GM21528 (cell line): ENCODE data around the gene FCAMR.

Experiments used
- ATAC-seq: cut with Tn5 transposase; IDR thresholded peaks from one replicate; pipeline ENCODE4 v1.9.1; 2021; ENCODE audit warnings: mild to moderate bottlenecking, moderate library complexity; ENCODE audit not compliant: unreplicated experiment, low FRiP score

Gene FCAMR

DNA sequence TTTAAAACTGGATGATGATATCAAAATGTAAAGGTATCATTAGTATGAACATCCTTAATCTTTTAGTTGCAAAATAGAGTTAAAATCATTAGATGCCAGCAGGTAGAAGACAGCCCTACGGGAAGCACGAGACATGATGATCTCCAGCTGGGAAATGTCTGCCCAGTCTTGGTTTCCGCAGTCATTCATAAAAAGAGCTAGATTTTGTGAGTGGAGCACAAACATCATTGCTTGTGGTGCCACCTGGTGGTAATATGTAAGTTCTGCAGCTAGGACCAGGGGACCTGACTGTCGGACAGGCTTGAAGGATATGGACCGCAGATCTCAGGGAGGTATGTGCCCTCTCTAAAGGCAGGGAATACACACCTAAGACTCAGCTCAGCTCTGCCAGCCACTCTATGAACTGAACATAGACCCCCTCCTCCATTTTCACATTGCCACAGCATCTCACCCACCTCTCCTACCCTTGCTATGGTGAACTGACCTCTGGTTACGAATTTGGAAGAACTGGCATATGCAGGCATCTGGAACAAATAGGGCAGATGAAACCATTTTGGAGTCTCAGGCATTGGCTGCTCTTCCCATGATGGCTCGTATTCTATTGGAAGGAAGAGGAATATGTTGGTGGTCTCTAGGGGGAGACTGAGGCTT, 57.7 kb downstream of the FCAMR start:
- ATAC-seq, result no peak

DNA sequence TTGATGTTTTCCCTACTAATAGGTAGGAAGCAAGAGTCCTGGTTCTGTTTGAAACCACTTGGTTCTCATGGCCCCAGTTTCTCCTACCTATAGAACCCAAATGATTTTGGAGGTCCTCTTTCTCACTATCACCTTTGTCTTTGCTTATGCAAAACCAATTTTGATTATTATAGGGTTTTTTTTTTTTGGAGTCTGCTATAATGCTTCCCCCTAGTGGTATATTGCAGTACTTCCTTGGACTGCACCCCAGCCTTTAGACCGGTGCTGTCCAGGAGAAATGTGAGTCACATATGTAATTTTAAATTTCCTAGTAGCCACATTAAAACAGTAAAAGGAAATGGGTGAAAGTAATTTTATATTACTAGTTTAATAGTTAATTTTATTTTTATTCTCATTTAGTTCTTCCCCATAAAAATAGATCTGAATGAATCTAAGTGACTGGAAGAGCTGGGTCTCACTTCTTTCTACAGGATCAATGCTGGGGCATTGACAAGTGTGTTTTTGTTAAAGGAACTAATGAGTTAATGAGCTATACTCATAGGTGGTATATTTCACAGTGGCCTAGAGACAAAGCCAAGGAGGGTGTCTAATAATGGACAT, 59.1 kb downstream of the FCAMR start:
- ATAC-seq, result no peak

DNA sequence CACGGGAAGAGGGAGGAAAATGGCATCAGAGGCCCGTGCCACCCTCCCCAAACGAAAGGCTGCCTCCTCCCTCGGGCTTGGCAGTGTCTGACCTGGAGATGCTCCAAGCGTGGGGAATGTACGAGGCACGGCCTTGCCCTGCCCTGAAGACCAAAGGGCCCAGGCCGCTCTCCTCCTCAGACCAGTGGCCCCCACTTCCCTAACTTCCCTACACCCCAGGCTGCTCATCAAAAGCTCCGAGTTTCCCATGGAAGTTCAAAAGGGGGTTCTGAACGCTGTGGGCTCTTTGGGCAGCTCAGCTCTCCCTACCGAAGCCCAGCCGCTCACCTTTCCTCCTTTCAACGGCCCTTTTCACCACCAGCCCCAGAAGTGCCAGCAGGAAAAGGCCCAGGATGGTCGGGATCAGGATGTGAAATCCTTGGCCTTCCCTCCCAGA, 60.4 kb downstream of the FCAMR start:
- ATAC-seq, result no peak

DNA sequence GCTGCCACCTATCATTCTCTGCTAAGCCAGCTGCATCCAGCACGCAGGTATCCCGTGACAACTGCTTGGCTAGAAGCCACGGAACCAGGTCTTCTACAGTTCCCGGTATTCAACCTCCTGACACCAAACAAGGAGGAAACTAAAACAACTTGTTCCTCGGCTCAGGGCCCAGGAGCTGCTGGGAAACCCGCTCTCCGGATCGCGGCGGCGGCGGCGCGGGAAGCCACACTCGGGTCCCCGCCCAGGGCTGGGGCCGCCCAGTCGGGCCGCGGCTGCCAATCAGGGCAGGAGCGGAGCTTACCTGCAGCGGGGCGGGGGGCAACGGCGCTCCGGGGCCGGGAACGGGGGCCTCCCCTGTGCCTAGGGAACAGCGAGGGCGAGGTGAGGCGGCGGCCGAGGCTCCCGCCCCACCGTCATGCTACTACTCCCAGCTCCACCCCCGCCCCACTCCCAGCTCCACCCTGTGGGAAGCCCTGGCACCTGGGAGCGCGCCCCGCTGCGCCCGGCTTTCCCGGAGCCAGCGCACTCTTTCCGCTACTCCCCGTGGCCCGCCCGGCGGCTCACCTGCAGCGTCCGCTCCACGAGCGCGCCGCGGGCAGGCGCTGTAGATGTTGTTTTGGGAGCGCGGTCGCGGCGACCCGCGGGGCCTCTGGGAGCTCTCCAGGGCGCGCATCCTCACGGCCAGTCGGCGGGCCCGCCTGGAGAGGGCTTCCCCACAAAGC, 60.9 kb downstream of the FCAMR start:
- ATAC-seq, result no peak

DNA sequence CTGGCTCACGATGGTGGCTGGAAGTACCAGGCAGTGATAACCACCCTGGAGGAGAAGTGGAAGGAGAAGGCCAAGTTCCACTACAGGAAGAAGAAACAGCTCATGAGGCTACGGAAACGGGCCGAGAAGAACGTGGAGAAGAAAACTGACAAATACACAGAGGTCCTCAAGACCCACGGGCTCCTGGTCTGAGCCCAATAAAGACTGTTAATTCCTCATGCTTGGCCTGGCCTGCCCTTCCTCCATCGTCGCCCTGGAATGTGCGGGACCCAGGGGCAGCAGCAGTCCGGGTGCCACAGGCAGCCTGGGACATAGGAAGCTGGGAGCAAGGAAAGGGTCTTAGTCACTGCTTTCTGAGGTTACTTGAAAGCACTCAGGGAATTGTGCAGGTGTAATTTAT, 62.2 kb downstream of the FCAMR start:
- no peak for ATAC-seq
